GM12891 (cell line): Measurements from ENCODE around the gene LOXL1.

Experiments
- DNase-seq: peaks from one replicate; pipeline ENCODE4 v3.0.0; 2011; ENCODE audit warnings: low spot score; ENCODE audit not compliant: insufficient read length
- FAIRE-seq: peaks from 2 replicates; lab custom pipeline; 2011; peaks lifted over from hg19 to GRCh38; lab: Jason Lieb, UNC
- PAX5 ChIP-seq: IDR thresholded peaks from 2 replicates; pipeline ENCODE4 v1.6.1; 2011; ENCODE audit warnings: low read length, moderate library complexity, mild to moderate bottlenecking; ENCODE audit not compliant: insufficient read depth, severe bottlenecking
- POLR2A ChIP-seq: IDR thresholded peaks from 2 replicates; pipeline ENCODE4 v1.6.1; 2011; ENCODE audit warnings: low read depth, low read length, control low read depth
- POLR2AphosphoS5 ChIP-seq: IDR thresholded peaks from 2 replicates; pipeline ENCODE4 v1.6.1; 2011; ENCODE audit warnings: low read depth, low read length, control low read depth
- POU2F2 ChIP-seq: IDR thresholded peaks from 2 replicates; pipeline ENCODE4 v1.6.1; 2011; ENCODE audit warnings: low read depth, mild to moderate bottlenecking, control low read depth, low read length, moderate library complexity
- SPI1 ChIP-seq: IDR thresholded peaks from 2 replicates; pipeline ENCODE4 v1.6.1; 2011; ENCODE audit warnings: low read depth, low read length, control low read depth
- TAF1 ChIP-seq: IDR thresholded peaks from 2 replicates; pipeline ENCODE4 v1.6.1; 2011; ENCODE audit warnings: low read depth, low read length, control low read depth

The LOXL1 gene

DNA sequence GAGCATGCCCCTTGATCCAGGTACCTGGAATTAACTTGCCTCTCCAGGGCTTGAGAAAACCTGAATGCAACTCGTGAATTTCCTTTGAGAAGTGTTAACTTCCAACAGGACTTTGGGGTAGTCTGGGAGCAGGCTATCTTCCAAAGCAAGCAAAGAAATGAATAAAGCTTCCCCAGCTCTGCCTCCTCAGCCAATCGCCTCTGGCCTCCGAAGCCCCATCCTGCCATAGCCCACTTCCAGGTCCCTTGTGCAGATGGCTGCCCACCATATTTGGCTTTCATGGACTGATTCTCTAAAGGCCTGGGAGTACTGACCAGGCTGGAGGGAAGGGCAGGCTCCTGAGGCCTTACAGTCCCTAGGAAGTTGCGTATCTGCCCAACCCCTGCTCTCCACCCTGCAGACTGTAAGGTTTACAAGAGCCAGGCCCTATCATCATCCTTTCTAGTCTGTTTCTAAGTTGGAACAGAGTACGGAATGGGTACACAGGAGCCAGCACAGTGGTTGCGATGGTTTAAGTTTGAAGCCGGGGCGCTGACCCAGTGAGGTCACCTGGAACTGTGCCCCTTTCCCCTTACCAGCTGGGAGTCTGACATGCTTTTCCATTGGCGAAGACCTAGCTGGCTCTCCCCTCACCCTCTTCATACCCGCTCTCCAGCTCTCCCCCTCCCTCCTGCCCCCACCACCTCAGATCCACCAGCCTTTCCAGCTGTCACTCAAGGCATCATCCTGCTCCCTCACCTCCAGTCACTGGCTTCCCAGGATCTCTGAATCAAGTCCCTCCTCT is 67.1 kb downstream of the LOXL1 start:
- FAIRE-seq (no peak), DNase-seq (no peak)
- TF ChIP-seq SPI1 (no peak), POLR2A (no peak), POLR2AphosphoS5 (no peak), PAX5 (no peak), TAF1 (no peak), POU2F2 (no peak)

DNA sequence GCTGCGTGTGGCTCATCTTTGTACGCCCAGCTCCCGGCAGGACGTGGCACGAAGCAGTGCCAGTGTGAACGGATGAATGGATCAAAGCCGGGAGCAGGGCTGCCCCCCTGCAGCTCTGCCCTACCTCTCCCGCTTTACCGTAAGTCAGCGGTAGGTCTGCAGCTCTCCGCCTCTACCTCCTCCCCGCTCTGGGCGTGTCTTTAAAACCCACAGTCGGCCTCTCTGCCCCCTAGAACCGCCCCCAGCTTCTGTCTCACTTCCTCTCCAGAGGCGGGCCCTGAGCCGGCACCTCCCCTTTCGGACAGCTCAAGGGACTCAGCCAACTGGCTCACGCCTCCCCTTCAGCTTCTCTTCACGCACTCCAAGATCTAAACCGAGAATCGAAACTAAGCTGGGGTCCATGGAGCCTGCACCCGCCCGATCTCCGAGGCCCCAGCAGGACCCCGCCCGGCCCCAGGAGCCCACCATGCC is 68.2 kb downstream of the LOXL1 start, which contains the start of gene PML:
Gene PML (plus strand): TSS at position 304 of the 471 bp plus-strand sequence. CDS start 97 bp downstream, at position 401.
- DNase-seq (peak; percentile 91), FAIRE-seq (peak; percentile 86)
- TF ChIP-seq PAX5 (no peak), POLR2A (peak; percentile 45), POLR2AphosphoS5 (0 out of 2 replicates have a peak, but pooled peaks have one; percentile 23), SPI1 (peak; percentile 93), TAF1 (0 out of 2 replicates have a peak, but pooled peaks have one; percentile 57)

DNA sequence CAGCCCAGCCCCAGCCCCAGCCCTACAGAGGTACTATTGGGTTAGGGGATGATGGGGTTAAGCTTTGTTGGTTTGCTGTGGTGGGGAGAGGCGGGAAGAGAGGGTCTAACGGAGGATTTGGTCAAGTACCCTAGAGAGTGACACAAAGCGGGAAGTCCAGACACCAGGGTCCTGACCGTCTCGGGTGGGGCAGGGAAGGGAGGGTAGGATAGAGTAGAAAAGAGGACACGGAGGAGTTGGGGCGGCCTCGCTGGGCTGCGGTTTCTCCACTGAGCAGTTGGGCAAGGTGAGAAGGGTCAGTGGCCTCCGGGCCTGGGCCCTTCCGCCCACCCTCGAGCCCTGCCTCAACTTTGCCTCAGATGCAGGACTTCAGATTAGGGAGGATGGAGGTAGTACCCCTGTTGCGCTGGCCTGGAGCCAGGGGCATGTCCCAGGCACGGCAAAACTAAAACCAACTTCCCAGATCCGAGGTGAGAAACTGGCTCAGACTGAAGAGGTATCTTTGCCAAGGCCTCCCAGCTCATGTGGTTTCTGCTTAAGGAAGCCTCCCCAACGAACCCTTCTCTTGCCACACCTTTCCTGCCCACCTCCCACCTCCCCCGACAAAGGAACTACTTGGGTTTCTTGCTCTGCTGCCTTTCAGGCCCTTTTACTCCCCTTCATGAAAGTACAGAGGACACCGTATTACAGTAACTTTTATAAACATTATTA is 68.8 kb downstream of the LOXL1 start:
- DNase-seq (no peak), FAIRE-seq (peak; percentile 33)

DNA sequence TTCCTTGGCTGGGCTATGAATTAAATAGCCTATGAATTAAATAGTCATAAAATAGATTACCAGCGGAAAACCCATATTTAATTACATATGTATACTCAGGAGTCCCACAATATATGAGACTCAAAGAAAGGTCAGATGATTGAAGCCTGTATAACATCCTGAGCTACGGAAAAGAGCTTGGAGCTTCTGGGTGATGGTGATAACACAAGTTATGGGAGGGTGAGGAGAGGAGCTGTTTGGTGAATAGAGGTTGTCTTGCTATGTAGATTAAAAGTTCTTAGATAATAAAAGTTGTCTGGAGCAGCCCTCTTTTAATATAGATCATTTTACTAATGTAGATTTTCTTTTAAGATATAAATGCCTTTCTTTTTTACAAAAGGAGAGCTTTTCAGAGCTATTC is 70.0 kb downstream of the LOXL1 start:
- DNase-seq (no peak), FAIRE-seq (no peak)
- TF ChIP-seq POU2F2 = no peak
- TF ChIP-seq PAX5 = no peak

More for the DNA sequence above, 68.8 kb downstream of the LOXL1 start:
- TF ChIP-seq PAX5 (no peak), POLR2AphosphoS5 (no peak), POLR2A (no peak), POU2F2 (no peak), SPI1 (no peak), TAF1 (no peak)

DNA sequence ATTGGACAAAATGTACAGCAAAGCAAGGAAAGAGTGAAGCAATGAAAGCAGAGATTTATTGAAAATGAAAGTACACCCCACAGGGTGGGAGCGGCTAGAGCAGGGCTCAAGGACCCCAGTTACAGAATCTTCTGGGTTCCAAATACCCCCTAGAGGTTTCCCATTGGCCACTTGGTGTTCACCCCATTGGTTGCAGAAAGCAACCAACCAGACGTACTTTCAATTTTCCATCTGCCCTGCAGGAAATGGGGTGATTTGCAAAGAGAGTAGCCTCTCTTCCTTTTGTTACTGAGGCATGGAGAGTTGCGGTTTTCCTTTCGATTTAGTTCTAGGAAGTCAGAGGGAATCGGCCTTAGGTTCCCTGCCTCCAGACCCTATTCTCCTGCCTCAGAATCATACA is 70.7 kb downstream of the LOXL1 start:
- peak; percentile 87 for FAIRE-seq
- TF ChIP-seq POLR2A (no peak), PAX5 (no peak), SPI1 (no peak), POLR2AphosphoS5 (no peak)
- no peak for DNase-seq

DNA sequence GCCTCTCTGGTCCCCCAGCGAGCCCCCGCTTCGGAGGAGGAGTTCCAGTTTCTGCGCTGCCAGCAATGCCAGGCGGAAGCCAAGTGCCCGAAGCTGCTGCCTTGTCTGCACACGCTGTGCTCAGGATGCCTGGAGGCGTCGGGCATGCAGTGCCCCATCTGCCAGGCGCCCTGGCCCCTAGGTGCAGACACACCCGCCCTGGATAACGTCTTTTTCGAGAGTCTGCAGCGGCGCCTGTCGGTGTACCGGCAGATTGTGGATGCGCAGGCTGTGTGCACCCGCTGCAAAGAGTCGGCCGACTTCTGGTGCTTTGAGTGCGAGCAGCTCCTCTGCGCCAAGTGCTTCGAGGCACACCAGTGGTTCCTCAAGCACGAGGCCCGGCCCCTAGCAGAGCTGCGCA is 71.7 kb downstream of the LOXL1 start:
- DNase-seq (no peak), FAIRE-seq (no peak)
- no peak for TF ChIP-seq POLR2AphosphoS5
- no peak for TF ChIP-seq POLR2A
- TF ChIP-seq TAF1 = no peak
- TF ChIP-seq PAX5 = no peak
- no peak for TF ChIP-seq POU2F2
- TF ChIP-seq SPI1 = no peak
